GM19324 (cell line): ENCODE results near the gene LIMCH1.
"Not testable (repeated sequence)": the region's sequence is repeated elsewhere in the genome, so short reads cannot be mapped to it uniquely, and the experiment has no call there.

Experiments used
- ATAC-seq: cut with Tn5 transposase; IDR thresholded peaks from one replicate; pipeline ENCODE4 v1.9.1; 2021; ENCODE audit warnings: mild to moderate bottlenecking, moderate library complexity; ENCODE audit not compliant: unreplicated experiment, low FRiP score

LIMCH1 gene

DNA sequence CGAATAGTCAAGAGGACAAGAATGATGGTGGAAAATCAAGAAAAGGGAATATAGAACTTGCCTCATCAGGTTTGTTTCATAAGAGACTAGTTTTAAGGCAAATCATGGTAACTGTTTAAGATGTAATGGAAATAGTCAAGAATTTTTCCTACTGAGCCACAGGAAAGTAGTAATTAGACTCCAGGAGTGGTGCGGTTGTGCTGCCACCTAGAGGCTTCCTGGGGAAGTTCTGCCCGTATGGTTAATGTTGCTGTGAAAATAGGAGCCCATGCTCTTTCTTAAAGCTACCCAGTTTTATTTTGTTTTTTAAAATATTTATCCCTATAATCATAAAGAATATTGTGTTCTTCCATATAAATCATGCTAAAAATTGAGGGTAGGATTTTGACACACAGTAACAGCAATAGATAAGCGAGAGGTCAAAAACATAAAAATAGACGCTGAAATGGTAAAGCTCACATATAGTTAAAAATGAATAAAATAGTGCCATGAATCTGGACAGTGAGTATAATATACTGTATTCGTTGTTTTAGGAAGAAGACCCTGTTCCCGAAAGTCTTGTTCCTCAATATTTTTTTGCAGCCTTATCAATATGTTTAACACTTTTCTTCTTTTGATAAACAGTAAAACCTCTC, 123.6 kb downstream of the LIMCH1 start:
- ATAC-seq: no peak

DNA sequence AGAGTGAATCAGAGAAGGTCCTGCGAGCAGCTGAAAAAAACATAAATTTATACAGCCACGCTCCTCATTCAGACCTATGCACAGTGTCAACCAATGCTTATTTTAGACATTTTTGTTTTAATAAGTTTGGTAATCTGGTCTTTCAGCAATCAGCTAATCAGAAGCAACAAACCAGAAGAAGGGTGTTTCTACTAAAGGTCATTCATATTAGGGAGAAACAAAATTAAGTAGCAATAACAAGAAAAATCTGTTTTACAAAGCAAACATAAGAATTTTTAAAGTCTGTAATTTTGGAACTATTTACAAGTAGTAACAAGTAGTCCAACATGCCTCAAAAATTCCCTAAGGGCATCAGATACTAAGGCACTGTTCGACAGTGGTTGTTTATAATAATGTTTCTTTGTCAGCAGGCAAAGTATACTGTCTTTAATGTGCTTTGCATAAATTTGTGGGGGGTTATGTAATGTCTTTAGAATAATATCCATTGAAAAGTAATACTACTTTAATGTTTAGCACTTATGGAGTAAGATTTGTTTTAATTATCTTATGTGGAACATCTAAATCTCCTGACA, 127.8 kb downstream of the LIMCH1 start:
- ATAC-seq: no peak

DNA sequence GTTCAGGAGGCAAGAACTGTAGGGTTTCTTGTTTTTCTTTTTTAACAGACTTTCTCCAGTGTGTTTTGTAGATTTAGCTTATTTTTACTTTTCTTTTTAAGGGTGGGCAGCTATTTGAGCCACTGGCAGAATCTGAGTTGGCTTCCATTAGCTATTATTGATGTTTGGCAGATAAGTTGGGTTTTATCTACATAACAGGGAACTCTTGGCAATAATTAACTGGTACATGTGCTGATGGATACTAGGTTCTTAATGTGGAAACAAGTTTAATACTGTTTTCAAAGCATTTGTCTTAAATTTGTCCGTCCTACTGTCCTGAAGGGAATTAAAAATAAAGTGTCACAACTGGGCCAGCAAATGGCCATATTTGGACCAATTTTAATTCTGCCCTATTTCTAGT, 130.1 kb downstream of the LIMCH1 start:
- no peak for ATAC-seq

DNA sequence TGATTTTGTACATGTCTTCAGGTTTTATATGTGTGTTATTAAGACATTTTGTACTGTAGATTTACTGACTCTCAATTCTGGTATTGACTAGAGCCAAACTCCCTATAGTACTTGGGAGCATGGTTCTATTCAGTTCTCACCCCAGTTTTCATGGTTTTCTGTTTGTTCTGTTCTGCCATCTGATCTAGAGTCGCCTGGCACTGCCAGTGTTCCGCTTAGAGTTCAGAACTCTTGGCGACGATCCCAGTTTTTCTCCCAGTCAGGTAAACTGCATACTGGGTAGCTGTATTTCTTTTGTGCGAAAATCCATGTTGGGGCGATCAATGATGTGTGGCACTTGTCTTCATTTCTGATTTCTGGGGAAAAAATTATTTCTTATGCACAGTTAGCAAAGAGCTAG, 132.6 kb downstream of the LIMCH1 start:
- ATAC-seq: no peak

DNA sequence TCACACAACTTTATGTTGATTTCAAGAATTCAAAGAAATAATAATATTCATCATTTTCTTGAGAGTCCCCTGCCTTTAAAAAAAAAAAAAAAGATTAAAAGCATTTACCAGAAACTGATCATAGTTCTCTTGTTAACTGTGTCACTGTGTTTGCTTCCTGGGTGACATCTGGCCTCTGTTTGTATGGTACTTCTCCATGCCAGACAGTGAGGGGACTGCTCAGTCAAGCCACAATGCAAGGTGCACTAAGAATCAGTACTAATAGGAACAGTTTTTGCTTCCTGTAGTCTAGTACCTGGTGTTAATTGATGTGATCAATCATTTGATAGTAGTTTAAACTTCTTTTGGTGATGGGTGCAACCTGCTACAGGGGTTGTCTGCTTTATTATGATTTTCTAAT, 133.0 kb downstream of the LIMCH1 start:
- no peak for ATAC-seq

DNA sequence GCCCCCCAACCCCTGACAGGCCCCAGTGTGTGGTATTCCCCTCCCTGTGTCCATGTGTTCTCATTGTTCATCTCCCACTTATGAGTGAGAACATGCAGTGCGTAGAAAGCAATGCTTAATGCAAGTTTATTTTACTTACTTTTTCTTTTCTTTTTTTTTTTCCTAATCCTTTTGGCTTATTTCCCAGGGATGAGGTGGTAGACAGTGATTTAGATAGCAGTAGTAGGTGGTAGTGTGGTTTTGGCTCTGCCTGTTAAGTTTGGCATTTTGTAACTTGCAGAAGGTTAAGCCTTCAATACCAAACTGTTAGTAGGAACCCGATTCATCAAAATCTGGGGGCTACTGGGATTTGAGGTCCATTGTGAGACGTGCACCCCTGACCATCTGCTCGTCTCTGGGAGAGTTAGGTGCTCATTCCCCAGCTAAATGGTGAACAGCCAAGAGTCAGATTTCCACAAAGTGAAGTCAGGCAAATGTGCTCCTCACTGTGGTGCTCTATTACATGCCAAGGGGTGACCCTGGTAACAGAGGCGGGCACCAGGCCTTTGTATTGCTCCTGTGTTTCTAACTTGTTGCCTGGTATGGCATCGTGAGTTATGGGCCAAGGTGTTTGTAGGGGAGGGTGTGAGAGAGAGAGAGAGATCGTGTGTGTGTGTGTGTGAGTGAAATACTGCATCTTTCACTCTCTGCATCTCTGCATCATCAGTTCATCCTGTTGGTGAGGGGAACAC, 140.3 kb downstream of the LIMCH1 start:
- no peak for ATAC-seq

DNA sequence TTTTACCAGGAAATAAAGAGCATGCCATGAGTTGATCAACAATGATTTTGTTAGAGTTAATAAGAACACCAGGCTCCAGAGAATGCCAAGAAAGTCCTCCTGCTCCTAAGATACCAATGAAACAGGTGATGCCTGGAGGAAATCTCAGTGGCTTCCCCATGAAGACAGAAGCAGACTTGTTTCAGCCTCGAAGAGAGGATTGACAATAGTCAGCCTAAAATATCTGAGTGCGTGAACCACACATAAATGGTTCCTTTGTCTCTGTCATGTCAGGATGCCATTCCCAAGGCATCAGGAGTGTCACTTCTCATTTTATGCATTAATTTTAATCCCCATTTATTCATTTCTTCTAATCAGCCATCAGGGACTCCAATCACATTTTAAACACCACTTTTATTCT, 141.0 kb downstream of the LIMCH1 start:
- ATAC-seq: no peak

DNA sequence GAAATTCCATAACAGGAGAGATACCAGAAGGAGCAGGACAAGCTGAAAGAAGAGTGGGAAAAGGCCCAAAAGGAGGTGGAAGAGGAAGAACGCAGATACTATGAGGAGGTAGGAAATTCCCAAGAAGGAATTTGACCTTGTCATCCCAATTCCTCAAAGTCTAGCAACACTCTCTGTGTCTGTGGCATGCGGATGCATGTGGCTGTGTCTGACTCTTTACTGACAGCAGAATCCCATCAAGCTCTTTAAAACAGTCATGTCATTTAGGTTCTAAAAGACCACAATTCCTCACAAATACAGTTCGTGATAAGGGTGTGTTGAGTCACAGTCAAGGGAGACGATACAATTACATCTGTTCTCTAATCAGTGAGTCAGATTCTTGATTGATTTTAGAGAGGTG, 142.0 kb downstream of the LIMCH1 start:
- ATAC-seq: no peak

DNA sequence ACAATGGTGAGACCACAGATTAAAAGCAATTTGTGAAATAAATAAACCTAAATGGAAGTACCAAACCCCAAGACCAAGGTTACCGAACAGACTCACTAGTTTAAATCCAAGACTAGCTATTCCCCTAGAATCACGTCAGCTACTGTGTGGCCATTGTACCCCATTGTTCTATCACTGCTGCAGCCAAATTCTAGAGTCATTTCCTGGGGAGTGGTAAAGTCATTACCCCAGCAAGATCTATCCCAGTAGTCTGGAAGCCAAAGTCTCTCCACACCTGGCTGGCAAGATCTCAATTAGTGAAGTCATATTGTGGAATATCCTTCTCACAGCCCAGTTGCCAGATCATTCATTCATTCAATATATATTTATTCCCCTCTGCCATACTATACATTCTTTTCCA, 143.1 kb downstream of the LIMCH1 start:
- no peak for ATAC-seq

DNA sequence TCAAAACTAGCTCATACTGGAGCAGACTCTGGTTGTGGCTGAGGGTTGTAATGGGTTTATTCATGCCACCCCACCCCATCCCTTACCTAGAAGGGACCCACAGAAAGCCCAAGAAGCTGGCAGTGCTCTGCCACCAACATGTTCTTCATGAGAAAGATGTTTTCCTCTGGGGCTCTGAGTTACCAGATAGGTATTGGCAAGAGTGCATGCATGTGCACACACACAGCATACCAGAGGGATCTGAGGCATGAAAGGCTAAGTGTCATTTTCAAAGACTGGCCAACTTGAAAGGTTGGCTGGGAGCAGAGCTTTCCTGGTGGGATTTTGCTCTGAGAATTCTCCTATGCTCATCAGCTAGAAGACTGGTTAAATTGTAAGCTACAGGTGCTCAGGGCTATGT, 145.4 kb downstream of the LIMCH1 start:
- ATAC-seq: no peak

DNA sequence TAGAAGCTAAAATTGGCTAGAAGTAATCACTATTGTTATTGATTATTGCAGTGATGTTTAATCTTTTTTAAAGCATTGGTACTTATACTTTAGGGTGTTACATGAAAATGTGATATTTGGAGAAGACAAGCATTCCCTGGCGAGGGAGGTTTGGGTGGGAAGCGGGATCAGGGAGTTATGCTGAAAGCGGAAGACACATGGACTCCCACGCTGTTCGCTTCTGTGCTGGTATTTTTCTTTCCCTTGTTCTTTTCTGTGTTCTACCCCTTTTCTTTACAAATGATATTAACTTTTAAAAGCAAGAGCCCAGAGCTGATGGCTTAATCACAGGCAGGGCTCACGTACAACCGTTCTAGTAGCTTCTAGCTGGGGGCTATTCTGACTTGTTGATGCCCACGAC, 148.9 kb downstream of the LIMCH1 start:
- no peak for ATAC-seq

DNA sequence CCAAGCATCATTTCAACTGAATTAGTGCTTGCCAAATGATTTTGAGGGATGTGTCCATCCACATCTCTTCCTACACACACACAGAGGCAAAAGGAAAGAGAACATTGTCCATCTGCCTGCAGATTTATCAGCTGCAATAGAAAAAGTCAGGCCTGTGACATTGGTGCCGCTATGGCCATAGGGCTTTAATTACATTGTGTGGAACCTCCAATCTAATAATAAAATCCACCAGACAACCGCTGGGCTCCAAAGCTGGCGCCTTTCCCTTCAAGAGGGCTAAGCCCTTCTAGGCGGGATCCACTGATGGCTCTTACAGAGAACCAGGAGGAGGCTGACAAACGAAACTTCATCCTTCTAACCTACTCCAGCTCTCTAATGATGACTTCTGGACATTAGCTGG, 150.0 kb downstream of the LIMCH1 start:
- no peak for ATAC-seq

DNA sequence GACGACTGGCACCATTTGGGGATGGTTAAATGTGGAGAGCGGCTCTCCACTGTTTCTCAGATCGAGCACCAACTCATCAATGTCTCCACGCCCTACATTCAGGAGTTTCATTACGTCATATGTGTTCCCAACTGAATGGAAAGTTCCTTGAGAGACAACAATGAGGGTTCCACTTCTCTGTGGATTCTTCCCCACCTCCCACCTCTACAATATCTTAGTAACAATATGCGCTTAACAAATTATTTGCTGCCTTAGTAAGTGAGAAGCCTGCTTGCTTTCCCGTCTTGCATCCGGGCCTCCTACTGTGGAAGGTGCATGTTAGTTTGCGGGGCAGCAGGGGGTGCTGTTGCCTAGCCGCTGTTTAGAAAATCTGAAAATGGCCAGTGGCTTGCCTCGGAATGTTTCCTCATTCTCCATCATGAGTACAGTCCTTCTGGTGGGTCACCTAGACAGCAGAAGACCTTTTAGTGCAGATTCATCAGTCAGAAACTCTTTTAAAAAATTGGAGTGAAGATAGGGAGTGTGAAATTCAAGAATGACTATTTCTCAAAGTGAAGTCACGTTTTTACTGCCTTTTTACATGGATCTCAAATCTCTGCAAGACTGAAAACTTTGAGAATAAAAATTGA, 154.9 kb downstream of the LIMCH1 start:
- ATAC-seq: no peak

DNA sequence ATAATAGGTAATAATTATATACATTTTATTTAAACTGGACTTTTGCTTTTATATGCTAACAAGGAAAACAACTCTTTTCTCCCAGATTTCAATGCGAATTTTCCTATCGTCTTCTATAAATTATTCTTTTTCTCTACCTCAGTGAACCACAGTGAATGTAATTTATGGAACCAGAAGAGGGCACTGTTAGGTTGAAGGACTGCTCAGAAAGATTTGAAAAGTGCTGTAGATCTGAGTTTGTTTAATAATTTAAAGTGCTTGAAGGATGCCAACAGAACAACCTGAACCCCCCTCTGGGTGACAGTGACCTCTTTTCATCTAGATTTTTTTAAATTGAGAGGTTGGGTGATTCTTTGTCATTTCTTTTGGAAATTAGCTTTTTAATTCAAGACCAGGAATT, 155.7 kb downstream of the LIMCH1 start:
- ATAC-seq: no peak

DNA sequence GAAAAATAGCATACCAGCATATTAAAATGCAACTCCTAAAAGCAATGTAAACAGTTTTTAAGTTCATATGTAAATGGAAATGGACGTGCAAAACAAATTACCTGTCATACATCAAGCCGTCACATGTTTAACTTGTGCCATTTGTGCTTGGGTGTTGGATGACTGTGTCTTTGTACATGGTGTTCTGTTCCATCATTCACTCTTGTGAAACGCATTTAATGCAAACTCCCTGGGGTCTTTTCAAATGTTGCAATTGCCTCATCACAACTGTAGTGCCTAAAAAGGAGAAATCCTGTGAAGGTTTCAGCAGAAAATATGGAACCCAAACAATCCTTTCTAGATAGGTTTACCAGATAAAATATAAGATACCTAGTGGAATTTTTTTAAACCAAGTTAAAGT, 158.2 kb downstream of the LIMCH1 start:
- ATAC-seq: no peak

DNA sequence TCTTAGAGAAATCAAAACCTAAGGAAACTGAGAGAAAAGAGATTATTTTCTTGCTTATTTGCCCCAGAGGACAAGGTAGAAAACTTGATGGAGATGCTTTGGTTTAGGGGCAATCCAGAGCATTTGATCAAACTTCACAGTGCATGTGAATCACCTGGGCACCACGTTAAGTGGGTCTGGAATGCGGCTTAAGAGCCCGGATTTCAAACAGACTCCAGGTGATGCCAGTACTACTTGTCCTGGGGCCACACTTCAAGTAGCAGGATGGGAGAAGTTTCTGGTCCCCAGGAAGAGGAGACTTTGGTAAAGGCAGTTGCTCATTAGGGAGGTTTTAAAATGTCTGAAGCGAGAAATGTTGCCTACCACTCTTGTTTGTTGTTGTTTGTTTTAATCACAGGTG, 158.8 kb downstream of the LIMCH1 start:
- no peak for ATAC-seq

DNA sequence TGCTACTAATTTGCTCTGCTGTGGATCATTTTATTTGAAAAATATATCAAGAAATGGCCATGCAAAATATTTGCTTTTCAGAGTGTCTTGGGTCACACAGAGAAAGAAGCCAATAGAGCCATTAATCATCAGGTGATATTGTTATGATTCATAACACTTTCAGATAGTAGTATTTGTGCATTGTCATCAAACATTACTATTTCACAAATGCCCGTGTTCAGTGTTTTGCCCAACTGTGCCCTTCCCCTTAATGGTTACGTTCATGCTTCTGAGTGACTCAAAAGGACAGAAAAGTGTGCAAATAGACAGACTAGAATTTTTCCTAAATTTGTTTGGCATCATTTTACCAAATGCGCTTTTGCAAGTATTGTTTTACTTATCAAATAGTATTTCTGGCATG, 164.0 kb downstream of the LIMCH1 start:
- no peak for ATAC-seq

DNA sequence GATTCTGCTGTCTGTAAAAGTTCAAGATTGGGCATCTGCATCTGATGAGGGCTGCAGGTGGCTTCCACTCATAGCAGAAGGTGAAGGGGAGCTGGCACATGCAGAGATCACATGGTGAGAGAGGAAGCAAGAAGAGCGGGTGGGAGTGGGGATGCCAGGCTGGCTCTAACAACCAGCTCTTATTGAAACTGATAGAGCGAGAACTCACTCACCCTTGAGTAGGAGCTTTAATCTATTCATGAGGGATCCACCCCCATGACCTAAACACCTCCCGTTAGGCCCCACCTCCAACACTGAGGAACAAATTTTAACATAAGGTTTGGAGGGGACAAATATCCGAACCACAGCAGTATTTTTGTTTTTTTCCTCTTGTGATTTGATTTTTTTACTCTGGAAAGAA, 164.8 kb downstream of the LIMCH1 start:
- no peak for ATAC-seq

DNA sequence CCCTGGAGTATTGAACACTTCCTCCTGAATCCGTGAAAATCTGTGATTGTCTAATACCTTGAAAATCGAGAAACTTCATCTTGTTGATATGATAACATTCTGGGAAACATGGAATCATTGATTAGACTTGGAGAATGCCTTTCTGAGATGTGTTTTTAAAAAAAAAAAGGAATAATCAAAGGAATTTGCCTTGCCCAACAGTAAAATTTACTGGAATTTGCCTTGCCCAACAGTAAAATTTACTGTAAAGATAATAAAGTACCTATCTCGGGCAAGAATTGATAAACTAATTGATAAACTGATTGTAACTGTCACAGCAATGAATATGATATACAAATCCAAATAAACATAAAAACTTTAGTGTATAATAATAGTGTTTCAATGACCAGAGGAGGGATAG, 165.8 kb downstream of the LIMCH1 start:
- no peak for ATAC-seq

DNA sequence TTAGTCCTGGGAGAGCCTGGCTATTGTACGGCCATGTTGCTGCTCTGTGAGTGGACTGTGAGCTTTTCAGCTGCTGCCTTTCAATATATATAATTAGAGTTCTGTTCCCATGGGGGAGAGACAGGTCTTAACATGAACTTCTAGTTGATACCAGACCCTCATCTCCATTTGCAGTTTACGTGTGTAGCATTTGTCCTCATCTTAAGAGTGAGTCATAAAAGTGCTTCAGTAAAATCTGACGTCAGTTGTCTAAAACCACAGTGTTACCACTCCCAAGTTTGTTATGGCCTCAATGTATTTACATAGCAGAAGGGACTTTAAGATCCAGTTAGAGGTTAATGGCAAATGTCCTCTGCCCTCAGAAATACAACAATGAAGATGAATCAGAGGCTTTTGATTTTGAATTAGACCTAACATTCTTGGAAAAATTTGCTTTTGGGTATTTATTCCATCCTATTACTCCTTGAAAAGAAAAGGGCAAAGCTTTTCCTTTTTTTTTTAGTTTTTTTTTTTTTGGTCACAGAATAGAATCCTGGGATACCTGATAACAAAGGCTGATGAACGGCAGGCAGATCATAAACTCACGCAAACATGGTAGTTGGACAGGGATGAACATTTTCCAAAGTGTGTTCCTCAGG, 172.0 kb downstream of the LIMCH1 start:
- ATAC-seq: no peak

DNA sequence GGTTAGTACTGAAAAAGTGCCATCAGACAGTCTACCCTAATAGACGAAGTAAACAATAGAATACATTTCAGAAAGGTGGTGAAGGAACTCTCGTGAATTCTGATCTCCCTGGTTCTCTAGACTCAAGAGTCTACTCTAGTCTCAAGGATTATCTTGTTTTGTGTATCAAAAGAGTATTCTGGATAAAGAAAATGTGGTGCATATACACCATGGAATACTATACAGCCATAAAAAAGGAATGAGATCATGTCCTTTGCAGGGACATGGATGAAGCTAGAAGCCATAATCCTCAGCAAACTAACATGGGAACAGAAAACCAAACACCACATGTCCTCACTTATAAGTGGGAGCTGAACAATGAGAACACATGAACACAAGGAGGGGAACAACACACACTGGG, 173.7 kb downstream of the LIMCH1 start:
- not testable (repeated sequence) for ATAC-seq
